GM18526 (cell line): ENCODE data around the gene USP5.

Experiments
- POLR2A ChIP-seq: IDR thresholded peaks from 3 replicates; pipeline ENCODE4 v1.6.1; 2011; ENCODE audit not compliant: insufficient read length; ENCODE audit errors: extremely low read depth

Gene USP5

DNA sequence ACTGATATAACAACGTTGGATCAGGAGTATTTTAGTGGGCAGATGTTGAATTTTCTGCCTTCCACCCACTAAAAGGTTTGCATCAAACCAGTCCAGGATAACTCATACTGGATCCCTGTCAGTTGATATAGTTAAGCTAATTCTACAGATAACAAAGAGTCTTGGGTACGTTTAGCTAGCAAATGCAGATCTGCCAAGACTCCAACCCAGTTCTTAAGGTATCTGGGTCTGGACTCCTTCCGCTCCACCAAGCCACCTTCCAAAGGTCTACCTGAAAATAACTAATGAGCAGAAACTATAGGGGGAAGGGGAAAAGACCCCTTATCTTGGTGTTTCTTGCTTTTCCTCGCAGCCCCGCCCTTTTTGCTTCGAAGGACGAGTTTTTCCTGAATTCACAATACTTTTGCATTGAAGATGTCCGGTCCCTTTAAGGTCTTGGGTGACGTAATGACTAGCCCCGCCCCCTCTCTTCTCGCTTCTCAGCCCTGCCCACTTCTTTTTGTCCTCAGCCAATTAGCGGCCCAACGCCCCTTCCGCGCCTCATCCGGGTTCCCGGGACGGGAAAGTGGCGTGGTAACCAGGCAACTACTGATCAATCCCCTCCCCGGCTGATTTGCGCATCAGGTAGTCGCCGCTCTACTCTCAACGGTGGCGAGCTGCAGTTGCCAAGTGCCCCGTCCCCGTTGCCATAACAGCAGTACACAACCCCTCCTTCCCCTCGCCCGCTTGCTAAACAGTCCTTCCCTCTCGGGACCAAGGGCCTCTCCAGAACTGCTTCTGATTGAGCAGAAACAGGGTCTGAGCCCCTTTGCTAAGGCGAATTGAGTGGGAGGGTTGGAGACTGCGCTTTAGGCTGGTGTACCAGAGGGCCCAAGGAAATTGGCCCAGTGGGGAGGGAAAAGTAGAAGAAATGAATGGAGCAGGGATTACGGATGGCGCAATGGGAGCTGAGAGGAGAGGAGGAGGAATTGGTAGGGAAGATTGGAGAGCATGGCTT, 52.6 kb downstream of the USP5 start, which contains the start of gene LRRC23:
TSS of gene LRRC23 (plus strand) at position 543 of the 997 bp plus-strand sequence. CDS start 812 bp downstream, outside the sequence.
- TF ChIP-seq POLR2A: peak; percentile 48

DNA sequence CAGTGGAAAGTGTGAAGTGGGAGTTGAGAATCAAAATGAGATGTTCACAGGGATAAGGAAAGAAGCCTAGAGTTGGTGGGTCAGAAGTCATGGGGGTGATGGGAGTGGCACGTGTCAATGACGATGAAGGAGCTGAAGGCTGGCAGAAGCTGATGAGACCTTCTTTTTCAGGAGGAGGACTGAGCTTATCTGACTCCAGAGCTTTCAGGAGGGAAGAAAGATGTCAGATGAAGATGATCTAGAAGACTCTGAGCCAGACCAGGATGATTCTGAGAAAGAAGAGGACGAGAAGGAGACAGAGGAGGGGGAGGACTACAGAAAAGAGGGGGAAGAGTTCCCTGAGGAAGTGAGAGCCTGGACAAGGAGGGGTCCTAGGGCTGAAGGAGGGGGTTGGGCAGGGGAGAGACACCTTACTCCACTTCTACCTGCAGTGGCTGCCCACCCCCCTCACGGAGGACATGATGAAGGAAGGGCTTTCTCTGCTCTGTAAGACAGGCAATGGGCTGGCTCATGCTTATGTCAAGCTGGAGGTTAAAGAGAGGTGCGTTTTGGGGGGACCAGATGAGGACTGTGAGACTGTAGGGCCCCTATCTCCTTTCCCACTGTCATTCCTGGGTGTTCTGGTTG, 53.6 kb downstream of the USP5 start:
- TF ChIP-seq POLR2A: no peak

DNA sequence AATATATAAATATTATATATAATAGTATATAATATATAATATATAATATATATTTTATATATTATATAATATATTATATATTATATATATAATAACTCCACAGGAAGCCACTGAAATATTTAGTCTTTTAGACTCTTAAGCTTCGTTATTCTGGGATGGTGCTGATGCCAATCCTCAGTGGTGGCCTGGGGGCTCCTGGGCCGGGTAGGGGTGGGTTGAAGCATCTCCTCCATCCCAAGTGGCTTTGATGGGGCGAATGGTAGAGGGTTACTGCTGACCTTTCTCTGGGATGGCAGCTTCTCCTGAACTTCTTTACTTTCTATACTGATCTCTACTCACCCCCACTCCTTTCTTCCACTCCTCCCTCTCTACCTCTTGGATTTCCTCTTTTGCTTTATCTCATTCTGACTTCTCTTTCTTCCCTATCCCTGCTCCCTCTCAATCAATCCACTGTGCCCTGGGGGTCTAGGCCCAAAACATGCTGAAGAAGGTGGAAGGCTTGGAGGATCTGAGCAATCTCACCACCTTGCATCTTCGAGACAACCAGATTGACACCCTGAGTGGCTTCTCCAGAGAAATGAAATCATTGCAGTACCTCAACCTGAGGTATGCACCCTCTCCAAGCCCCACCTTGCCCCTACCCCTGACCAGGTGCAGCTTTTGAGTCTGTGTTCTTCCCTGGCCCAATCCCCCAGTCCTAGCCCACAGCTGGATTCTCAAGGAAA, 57.6 kb downstream of the USP5 start:
- no peak for TF ChIP-seq POLR2A

DNA sequence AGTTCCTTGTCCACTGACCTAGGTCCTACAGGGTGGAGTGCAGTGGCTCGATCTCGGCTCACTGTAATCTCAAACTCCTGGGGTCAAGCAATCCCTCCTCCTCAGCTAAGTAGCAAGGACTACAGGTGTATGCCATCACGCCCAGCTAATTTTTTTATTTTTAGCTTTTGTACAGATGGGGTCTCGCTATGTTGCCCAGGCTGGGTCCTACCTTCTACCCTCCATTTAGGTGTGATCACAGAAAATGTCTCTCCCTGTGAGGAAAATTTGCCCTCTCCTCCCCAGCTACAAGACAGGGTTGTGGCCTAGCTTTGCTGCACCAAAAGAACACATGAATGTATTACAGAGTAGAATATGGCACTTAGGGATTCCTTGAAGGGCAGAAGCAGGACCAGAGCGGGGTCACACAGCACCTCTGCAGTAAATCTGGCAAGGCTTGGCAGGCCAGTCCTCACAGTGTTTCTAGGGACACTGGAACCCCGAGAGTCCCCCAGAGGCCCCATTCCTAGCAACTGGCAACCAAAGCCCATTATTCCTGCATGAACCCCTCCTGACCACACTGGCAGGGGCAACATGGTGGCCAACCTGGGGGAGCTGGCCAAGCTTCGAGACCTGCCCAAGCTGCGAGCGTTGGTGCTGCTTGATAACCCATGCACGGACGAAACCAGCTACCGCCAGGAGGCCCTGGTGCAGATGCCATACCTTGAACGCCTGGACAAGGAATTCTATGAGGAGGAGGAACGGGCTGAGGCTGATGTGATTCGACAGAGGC, 60.4 kb downstream of the USP5 start:
- TF ChIP-seq POLR2A: no peak

DNA sequence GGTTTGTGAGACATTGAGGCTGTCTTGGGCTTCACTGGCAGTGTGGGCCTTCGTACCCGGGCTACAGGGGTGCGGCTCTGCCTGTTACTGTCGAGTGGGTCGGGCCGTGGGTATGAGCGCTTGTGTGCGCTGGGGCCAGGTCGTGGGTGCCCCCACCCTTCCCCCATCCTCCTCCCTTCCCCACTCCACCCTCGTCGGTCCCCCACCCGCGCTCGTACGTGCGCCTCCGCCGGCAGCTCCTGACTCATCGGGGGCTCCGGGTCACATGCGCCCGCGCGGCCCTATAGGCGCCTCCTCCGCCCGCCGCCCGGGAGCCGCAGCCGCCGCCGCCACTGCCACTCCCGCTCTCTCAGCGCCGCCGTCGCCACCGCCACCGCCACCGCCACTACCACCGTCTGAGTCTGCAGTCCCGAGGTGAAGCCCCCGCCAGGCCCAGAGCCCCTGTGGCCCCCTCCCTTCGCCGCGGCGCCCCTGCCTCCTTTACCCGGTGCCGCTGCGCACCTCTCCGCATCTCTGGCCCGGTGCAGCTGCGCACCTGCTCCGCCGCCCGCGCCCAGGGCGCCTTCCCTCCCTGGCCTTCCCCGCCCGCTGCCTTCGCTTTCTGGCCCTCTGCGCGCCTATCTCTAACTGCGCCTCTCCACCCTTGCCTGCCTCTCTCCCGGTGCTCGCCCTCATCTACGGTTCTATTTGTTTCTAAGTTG, 62.4 kb downstream of the USP5 start, which contains the start of gene ENO2:
TSS of gene ENO2 (plus strand) at position 335 of the 701 bp plus-strand sequence. CDS start 1,253 bp downstream, outside the sequence.
- TF ChIP-seq POLR2A: peak; percentile 33

DNA sequence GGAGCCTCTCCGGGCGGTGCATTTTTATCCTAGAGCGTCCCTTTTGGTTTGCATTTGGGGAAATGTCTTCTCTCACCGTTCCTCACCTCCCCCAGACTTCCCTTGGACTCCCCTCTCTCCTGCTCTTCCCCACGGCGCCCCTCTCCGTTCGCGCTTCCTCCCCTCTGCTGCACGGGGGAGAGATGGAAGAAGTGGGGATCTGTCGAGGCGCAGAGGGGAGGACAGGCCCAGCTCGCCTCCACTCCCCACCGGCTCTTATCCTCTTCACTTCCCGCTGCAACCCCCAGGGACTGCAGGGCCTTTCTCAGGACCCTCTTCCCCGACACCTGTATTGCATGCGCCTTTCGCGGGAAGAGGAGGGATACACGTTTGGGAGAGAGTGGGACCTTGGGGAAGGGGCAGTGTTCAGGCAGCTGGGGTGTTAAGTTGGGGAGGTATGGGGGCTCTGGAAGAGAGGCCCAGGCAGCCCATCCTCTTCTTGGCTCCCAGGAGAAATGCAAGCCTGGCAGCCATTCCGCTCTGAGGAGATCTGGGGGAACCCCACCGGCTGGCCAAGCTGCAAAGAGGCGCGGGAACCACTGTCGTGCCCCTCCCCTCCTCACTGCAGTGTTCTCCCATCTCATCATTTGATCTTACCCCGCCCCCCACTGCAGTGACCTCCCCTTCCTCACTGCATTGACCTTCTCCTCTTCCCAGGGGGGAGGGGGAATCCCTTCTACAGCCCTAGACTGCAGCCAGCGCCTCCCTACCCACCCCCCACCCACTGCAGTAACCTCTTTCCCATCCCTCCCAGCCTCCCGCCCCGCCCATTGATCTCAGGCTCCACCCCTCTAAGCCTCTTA, 63.2 kb downstream of the USP5 start:
- no peak for TF ChIP-seq POLR2A

DNA sequence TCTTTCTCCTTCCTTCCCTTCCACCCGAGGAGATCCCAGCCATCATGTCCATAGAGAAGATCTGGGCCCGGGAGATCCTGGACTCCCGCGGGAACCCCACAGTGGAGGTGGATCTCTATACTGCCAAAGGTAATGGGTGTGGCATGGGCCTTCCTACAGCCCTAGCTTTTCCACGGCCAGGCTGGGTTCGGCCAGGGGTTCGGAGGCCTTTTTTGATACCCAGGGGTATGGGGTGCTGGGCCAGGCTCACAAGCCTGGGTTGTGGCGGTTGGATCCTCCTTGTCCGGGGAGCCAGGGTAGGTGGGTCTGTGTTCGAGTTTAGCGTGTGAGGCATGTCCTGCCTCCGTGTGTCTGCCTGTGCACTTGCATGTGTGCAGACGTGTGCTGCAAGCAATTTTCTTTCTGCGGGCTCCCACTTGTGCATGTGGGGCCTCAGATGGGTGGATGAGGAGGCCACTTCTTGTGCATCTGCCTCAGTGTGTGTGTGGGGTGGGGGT, 63.9 kb downstream of the USP5 start:
- no peak for TF ChIP-seq POLR2A
